Measurements from ENCODE around the gene TTC9. TPM values are rescaled to one million over a fixed set of nuclear protein-coding genes. Genes with fewer than 3 reads are reported as not detected.

TTC9 gene
- total RNA-seq, 4 donors from 2014 or later = 0.41 to 1.3 TPM; not detected in 2

DNA sequence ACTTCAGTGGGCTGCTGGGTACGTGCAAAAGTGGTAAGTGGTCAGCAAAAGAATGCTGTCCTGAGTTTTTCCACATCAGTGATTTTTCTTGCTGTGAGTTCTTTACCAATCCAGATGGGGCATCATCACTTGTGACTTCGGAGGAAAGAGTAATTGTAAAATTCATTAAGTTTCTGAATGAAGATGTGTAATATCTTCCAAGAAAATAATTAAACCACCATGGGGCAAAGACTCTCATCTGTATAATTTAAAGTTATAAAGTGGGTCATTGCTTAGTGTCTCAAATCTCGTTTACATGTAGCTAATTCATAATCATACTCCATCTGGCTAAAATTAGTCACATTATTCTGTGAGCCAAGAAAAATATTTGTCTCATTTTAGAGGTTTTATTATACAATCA lies 30.5 kb upstream of the TTC9 start:
- TF ChIP-seq POLR2A (IDR thresholded peaks at IDR 0.05) (no peak), EP300 (IDR thresholded peaks at IDR 0.05; ENCODE audit: low read depth) (no peak), POLR2AphosphoS5 (IDR thresholded peaks at IDR 0.05) (no peak)
- TF ChIP-seq, protein P1, sequence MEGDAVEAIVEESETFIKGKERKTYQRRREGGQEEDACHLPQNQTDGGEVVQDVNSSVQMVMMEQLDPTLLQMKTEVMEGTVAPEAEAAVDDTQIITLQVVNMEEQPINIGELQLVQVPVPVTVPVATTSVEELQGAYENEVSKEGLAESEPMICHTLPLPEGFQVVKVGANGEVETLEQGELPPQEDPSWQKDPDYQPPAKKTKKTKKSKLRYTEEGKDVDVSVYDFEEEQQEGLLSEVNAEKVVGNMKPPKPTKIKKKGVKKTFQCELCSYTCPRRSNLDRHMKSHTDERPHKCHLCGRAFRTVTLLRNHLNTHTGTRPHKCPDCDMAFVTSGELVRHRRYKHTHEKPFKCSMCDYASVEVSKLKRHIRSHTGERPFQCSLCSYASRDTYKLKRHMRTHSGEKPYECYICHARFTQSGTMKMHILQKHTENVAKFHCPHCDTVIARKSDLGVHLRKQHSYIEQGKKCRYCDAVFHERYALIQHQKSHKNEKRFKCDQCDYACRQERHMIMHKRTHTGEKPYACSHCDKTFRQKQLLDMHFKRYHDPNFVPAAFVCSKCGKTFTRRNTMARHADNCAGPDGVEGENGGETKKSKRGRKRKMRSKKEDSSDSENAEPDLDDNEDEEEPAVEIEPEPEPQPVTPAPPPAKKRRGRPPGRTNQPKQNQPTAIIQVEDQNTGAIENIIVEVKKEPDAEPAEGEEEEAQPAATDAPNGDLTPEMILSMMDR (IDR thresholded peaks at IDR 0.05) = no peak
- no peaks in the 10 kb centered on the region for H3K36me3 ChIP-seq
- DNase-seq = no peak
- 33 to 43% methylated on average over 3 of the region's 3 CpGs for WGBS, 2 donors (ENCODE audit: low coverage in 1 of 2)
- peaks cover 24% of the 10 kb centered on the region for H3K27me3 ChIP-seq
- H3K27ac ChIP-seq = no peak overlapping the region
- in situ Hi-C loops (cut with MboI; ENCODE audit: low pct_ligation_motif_present in 1 of 4, low pct_unique_long_range_greater_than_20kb in 1 of 4, low sequenced_read_pairs in 3 of 4) (loop anchor here in 2 of 4 donors (25.0 kb wide), 1 partner anchor 201 kb away; the partner anchor contains the start of gene MAP3K9 (in 2 of the 2)), intact Hi-C loops (cut with DNase I; ENCODE audit: low total_unique reads) (no loop called here)
- no peaks in the 10 kb centered on the region for H3K9me3 ChIP-seq
- no peak overlapping the region for H3K4me3 ChIP-seq
- H3K4me1 ChIP-seq = no peaks in the 10 kb centered on the region

DNA sequence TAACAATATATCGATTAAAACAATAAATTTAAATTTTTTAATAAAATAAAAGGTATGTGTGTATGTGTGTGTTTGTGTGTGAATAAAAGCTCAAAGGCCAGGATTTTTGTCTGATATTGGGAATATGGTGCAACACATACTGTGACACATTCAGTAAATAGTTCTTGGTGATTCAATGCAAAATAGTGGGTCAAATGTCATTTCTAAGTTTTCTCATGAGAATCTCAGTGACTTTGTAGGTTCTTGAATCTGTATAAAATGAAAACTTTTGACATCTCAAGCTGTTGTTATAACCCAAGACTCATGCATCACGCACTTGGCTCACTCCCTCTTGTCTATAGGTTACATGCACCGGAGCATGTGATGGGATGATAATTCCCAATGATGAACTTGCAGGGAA lies 25.1 kb upstream of the TTC9 start:
- Histone ChIP-seq H3K27ac (no peak overlapping the region), H3K36me3 (no peaks in the 10 kb centered on the region), H3K4me1 (no peaks in the 10 kb centered on the region), H3K4me3 (no peak overlapping the region), H3K9me3 (no peaks in the 10 kb centered on the region), H3K27me3 (no peaks in the 10 kb centered on the region)
- no peak for DNase-seq
- intact Hi-C loops (cut with DNase I; ENCODE audit: low total_unique reads) = no loop called here
- TF ChIP-seq POLR2A (IDR thresholded peaks at IDR 0.05) = no peak
- TF ChIP-seq POLR2AphosphoS5 (IDR thresholded peaks at IDR 0.05) = no peak
- TF ChIP-seq, protein P1 (IDR thresholded peaks at IDR 0.05) = no peak
- TF ChIP-seq EP300 (IDR thresholded peaks at IDR 0.05; ENCODE audit: low read depth) = no peak
- WGBS, 2 donors (ENCODE audit: low coverage in 1 of 2) = 91% methylated on average over 3 of the region's 3 CpGs
- in situ Hi-C loops (cut with MboI; ENCODE audit: low pct_ligation_motif_present in 1 of 4, low pct_unique_long_range_greater_than_20kb in 1 of 4, low sequenced_read_pairs in 3 of 4) = loop anchor here in 2 of 4 donors (25.0 kb wide), 1 partner anchor 196 kb away; the partner anchor contains the start of gene MAP3K9 (in 2 of the 2)

- H3K9me3 ChIP-seq = no peaks in the 10 kb centered on the region
- H3K36me3 ChIP-seq = no peaks in the 10 kb centered on the region
- in situ Hi-C loops (cut with MboI; ENCODE audit: low pct_ligation_motif_present in 1 of 4, low pct_unique_long_range_greater_than_20kb in 1 of 4, low sequenced_read_pairs in 3 of 4) = loop anchor here in 2 of 4 donors (25.0 kb wide), 1 partner anchor 194 kb away; the partner anchor contains the start of gene MAP3K9 (in 2 of the 2)
- no peak overlapping the region for H3K27ac ChIP-seq
- intact Hi-C loops (cut with DNase I; ENCODE audit: low total_unique reads) = no loop called here
- no peak overlapping the region for H3K4me3 ChIP-seq
- H3K27me3 ChIP-seq = no peaks in the 10 kb centered on the region
- no peaks in the 10 kb centered on the region for H3K4me1 ChIP-seq
- TF ChIP-seq, protein P1 (IDR thresholded peaks at IDR 0.05) = no peak
- TF ChIP-seq POLR2AphosphoS5 (IDR thresholded peaks at IDR 0.05) (no peak), EP300 (IDR thresholded peaks at IDR 0.05; ENCODE audit: low read depth) (no peak), POLR2A (IDR thresholded peaks at IDR 0.05) (no peak)
- 62 to 74% methylated on average over 2 of the region's 2 CpGs for WGBS, 2 donors (ENCODE audit: low coverage in 1 of 2)
- DNase-seq = no peak
These were observed 23.4 kb upstream of the TTC9 start for GRCh38 chr14:70618314-70618713.

DNA sequence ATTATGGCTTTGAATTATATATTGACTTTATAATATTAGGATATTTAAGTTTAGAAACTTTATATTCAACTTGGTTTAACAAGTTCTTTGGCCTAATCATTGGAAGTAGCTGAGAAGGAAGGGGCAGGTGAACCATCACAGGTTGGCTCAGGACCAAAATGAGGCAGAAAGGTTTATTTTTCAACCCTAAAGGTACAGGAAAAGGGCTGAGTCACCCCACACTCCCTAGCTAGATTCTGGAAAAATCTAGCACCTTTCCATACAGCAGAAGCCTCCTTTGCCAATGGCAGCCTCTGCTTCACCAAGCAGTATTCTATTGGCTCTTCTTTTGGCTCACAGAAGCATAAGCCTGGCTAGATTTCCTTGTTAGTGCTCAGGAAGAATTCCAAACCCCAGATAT lies 22.0 kb upstream of the TTC9 start:
- no peak for DNase-seq
- no peaks in the 10 kb centered on the region for H3K4me1 ChIP-seq
- H3K27me3 ChIP-seq = no peaks in the 10 kb centered on the region
- H3K36me3 ChIP-seq = no peaks in the 10 kb centered on the region
- in situ Hi-C loops (cut with MboI; ENCODE audit: low pct_ligation_motif_present in 1 of 4, low pct_unique_long_range_greater_than_20kb in 1 of 4, low sequenced_read_pairs in 3 of 4) = loop anchor here in 3 of 4 donors (10.0 to 25.0 kb wide), 3 partner anchors 95 to 195 kb away; partner anchors contain the start of gene MAP3K9 (in 2 of the 3)
- no peak overlapping the region for H3K4me3 ChIP-seq
- no peak overlapping the region for H3K27ac ChIP-seq
- intact Hi-C loops (cut with DNase I; ENCODE audit: low total_unique reads) = no loop called here
- no peaks in the 10 kb centered on the region for H3K9me3 ChIP-seq
- TF ChIP-seq POLR2A (IDR thresholded peaks at IDR 0.05) (no peak), POLR2AphosphoS5 (IDR thresholded peaks at IDR 0.05) (no peak), EP300 (IDR thresholded peaks at IDR 0.05; ENCODE audit: low read depth) (no peak)
- TF ChIP-seq, protein P1 (IDR thresholded peaks at IDR 0.05) = no peak

Measured in transverse colon (tissue), 4 donors.